ENCODE results near the gene KCTD2. TPM values are rescaled to one million over a fixed set of nuclear protein-coding genes. Genes with fewer than 3 reads are reported as not detected.

Gene KCTD2
- polyA plus RNA-seq, 2 of the 4 experiments (the other 2 are of a cell fraction) = 18.8 to 31.3 TPM

GRCh38 chr17:75065562-75066151 is 18.6 kb downstream of the KCTD2 start:
- TF ChIP-seq FOXS1 (CRISPR knock-in tag; IDR thresholded peaks at IDR 0.05) (no peak), HES2 (IDR thresholded peaks at IDR 0.05) (no peak), CTCF (IDR thresholded peaks at IDR 0.05) (no peak), ZNF302 (CRISPR knock-in tag; IDR thresholded peaks at IDR 0.05) (no peak), ZC3H11A (IDR thresholded peaks at IDR 0.05) (no peak), CHD2 (IDR thresholded peaks at IDR 0.05; ENCODE audit: low read length, partially characterized antibody) (no peak), BCL3 (IDR thresholded peaks at IDR 0.05) (no peak), HOXB13 (CRISPR knock-in tag; IDR thresholded peaks at IDR 0.05; ENCODE audit: low read depth) (no peak)
- CTCF ChIA-PET = interaction anchor here (0.6 to 81.8 kb wide), 6 partner anchors 6 to 175 kb away, joined by 3 to 3429 read pairs (median 50); partner anchors contain the start of genes ARMC7, NT5C and SLC16A5
- Histone ChIP-seq H3K9me3 (no peaks in the 10 kb centered on the region), H3K4me2 (no peak overlapping the region), H3K4me3 (no peak overlapping the region), H3K27ac (no peak overlapping the region), H3K4me1 (0 out of 3 replicates have a peak, but pooled peaks cover 3% of the 10 kb centered on the region)
- FAIRE-seq (no peak), DNase-seq (ENCODE audit: low read depth in 1 of 2, low spot score in 1 of 2) (no peak), ATAC-seq (no peak)
- POLR2A ChIA-PET = no interaction called here
- WGBS (ENCODE audit: missing lambda C conversion rate) = 82% methylated on average over 6 of the region's 6 CpGs

- H3K4me2 ChIP-seq = no peak overlapping the region
- WGBS (ENCODE audit: missing lambda C conversion rate) = 87% methylated on average over 4 of the region's 4 CpGs
- DNase-seq (ENCODE audit: low read depth in 1 of 2, low spot score in 1 of 2) (no peak), FAIRE-seq (no peak), ATAC-seq (0 out of 6 replicates have a peak, but pooled peaks of 1 of the 2 experiments have one; percentile 11)
- 0 out of 6 replicates have a peak overlapping the region, but pooled peaks of 1 of the 2 experiments have one; percentile 8 for H3K27ac ChIP-seq
- ChIA-PET POLR2A (no interaction called here), CTCF (interaction anchor here (0.6 to 81.8 kb wide), 9 partner anchors 9 to 149 kb away, joined by 3 to 3429 read pairs (median 9); partner anchors contain the start of genes ARMC7, NT5C and SLC16A5)
- H3K9me3 ChIP-seq = no peaks in the 10 kb centered on the region
- no peak for TF ChIP-seq RCOR1 (IDR thresholded peaks at IDR 0.05; ENCODE audit: low read depth, low read length)
- no peak for TF ChIP-seq HES2 (IDR thresholded peaks at IDR 0.05)
- TF ChIP-seq EHMT2 (IDR thresholded peaks at IDR 0.05; ENCODE audit: low read depth) = no peak
- no peak for TF ChIP-seq ELK1 (IDR thresholded peaks at IDR 0.05; ENCODE audit: low read depth, low read length)
- TF ChIP-seq BHLHE40 (IDR thresholded peaks at IDR 0.05; ENCODE audit: low read depth, low read length) = no peak
- no peak for TF ChIP-seq FOSB (CRISPR knock-in tag; IDR thresholded peaks at IDR 0.05)
- no peak for TF ChIP-seq MAX (IDR thresholded peaks at IDR 0.05)
- no peak for TF ChIP-seq EP300 (IDR thresholded peaks at IDR 0.05)
- no peak for TF ChIP-seq FOSL2 (IDR thresholded peaks at IDR 0.05)
- no peak for TF ChIP-seq FOSL2 (CRISPR knock-in tag; IDR thresholded peaks at IDR 0.05)
- no peak for TF ChIP-seq GATA3 (IDR thresholded peaks at IDR 0.05; ENCODE audit: borderline replicate concordance)
- no peak for TF ChIP-seq ESRRA (IDR thresholded peaks at IDR 0.05; ENCODE audit: borderline replicate concordance, low read length)
- TF ChIP-seq SMC3 (IDR thresholded peaks at IDR 0.05) = no peak
- no peak for TF ChIP-seq CBX2 (IDR thresholded peaks at IDR 0.05; ENCODE audit: borderline replicate concordance, low read depth)
- TF ChIP-seq ZNF302 (CRISPR knock-in tag; IDR thresholded peaks at IDR 0.05) = no peak
- no peak overlapping the region for H3K4me3 ChIP-seq
- H3K4me1 ChIP-seq = 0 out of 3 replicates have a peak, but pooled peaks cover 3% of the 10 kb centered on the region
Observed at GRCh38 chr17:75067856-75068255, 20.8 kb downstream of the KCTD2 start.
